Amygdala (tissue), 56 donors: Measurements from ENCODE around the gene SRCIN1.

Experiments used
- DNase-seq, 56 donors: peaks; one replicate each; lab custom pipeline; 2025; lab: John Stamatoyannopoulos, UW

SRCIN1 gene

GRCh38 chr17:38565853-38566665, 39.7 kb downstream of the SRCIN1 start:
- peak in 3 of 56 donors; percentile 17 to 27 (median 22) for DNase-seq

- peak in 12 of 56 donors; percentile 14 to 41 (median 23) for DNase-seq
Measured at GRCh38 chr17:38564869-38565268, 40.9 kb downstream of the SRCIN1 start.

- no peak for DNase-seq
Measured at GRCh38 chr17:38564254-38564837, 41.4 kb downstream of the SRCIN1 start.

- no peak for DNase-seq
Measured at GRCh38 chr17:38563362-38564253, 42.1 kb downstream of the SRCIN1 start.

GRCh38 chr17:38562903-38563302, 42.8 kb downstream of the SRCIN1 start:
- no peak for DNase-seq

GRCh38 chr17:38562215-38562569, 43.6 kb downstream of the SRCIN1 start:
- DNase-seq: no peak

- no peak for DNase-seq
Measured at GRCh38 chr17:38561416-38562214, 44.1 kb downstream of the SRCIN1 start.

- DNase-seq: no peak
Measured at GRCh38 chr17:38560503-38561318, 45.0 kb downstream of the SRCIN1 start.

- no peak for DNase-seq
Measured at GRCh38 chr17:38559880-38560230, 45.9 kb downstream of the SRCIN1 start.

- DNase-seq: peak in 19 of 56 donors; percentile 13 to 52 (median 27)
Measured at GRCh38 chr17:38559051-38559879, 46.5 kb downstream of the SRCIN1 start.

- DNase-seq: peak in 4 of 56 donors; percentile 38 to 53 (median 46)
Measured at GRCh38 chr17:38558728-38559050, 47.1 kb downstream of the SRCIN1 start.

- DNase-seq: peak in 55 of 56 donors; percentile 45 to 94 (median 81)
Measured at GRCh38 chr17:38557836-38558727, 47.7 kb downstream of the SRCIN1 start.

- DNase-seq: no peak
Measured at GRCh38 chr17:38557396-38557795, 48.4 kb downstream of the SRCIN1 start.

GRCh38 chr17:38556239-38556638, 49.5 kb downstream of the SRCIN1 start:
- DNase-seq: no peak

GRCh38 chr17:38554430-38555350, 51.1 kb downstream of the SRCIN1 start:
- DNase-seq: no peak

GRCh38 chr17:38552343-38552742, 53.4 kb downstream of the SRCIN1 start:
- no peak for DNase-seq

GRCh38 chr17:38551121-38551520, 54.6 kb downstream of the SRCIN1 start:
- DNase-seq: no peak
